ENCODE measurements around the gene REEP6.

Gene REEP6

GRCh38 chr19:1521636-1522035, 30.7 kb downstream of the REEP6 start:
- no peak for TF ChIP-seq CTCF (conservative IDR thresholded peaks at IDR 0.05; ENCODE audit: low read length)
- H3K4me3 ChIP-seq (ENCODE audit: low read length), result no peak overlapping the region
- DNase-seq (ENCODE audit: low read depth), result no peak

GRCh38 chr19:1522061-1522460, 31.1 kb downstream of the REEP6 start:
- TF ChIP-seq CTCF (conservative IDR thresholded peaks at IDR 0.05; ENCODE audit: low read length), result no peak
- no peak for DNase-seq (ENCODE audit: low read depth)
- no peak overlapping the region for H3K4me3 ChIP-seq (ENCODE audit: low read length)

GRCh38 chr19:1522838-1523237, 31.9 kb downstream of the REEP6 start:
- no peak for DNase-seq (ENCODE audit: low read depth)
- TF ChIP-seq CTCF (conservative IDR thresholded peaks at IDR 0.05; ENCODE audit: low read length), result no peak
- H3K4me3 ChIP-seq (ENCODE audit: low read length), result no peak overlapping the region

- TF ChIP-seq CTCF (conservative IDR thresholded peaks at IDR 0.05; ENCODE audit: low read length), result no peak
- DNase-seq (ENCODE audit: low read depth), result no peak
- no peak within 1 kb of the TSS for H3K4me3 ChIP-seq (ENCODE audit: low read length)
These were observed 32.7 kb downstream of the REEP6 start, which contains the start of gene PLK5 for GRCh38 chr19:1523412-1524286. Gene PLK5, plus strand, starts transcription at chr19:1524077. Its CDS starts 2,920 bp downstream, at chr19:1526997.

- H3K4me3 ChIP-seq (ENCODE audit: low read length), result no peak overlapping the region
- DNase-seq (ENCODE audit: low read depth), result no peak
- no peak for TF ChIP-seq CTCF (conservative IDR thresholded peaks at IDR 0.05; ENCODE audit: low read length)
These were observed 33.4 kb downstream of the REEP6 start for GRCh38 chr19:1524287-1524971.

- no peak overlapping the region for H3K4me3 ChIP-seq (ENCODE audit: low read length)
- no peak for TF ChIP-seq CTCF (conservative IDR thresholded peaks at IDR 0.05; ENCODE audit: low read length)
- no peak for DNase-seq (ENCODE audit: low read depth)
These were observed 34.0 kb downstream of the REEP6 start for GRCh38 chr19:1524972-1525325.

- H3K4me3 ChIP-seq (ENCODE audit: low read length), result no peak overlapping the region
- TF ChIP-seq CTCF (conservative IDR thresholded peaks at IDR 0.05; ENCODE audit: low read length), result no peak
- no peak for DNase-seq (ENCODE audit: low read depth)
These were observed 34.4 kb downstream of the REEP6 start for GRCh38 chr19:1525343-1525742.
